PC-3 (cell line): ENCODE data around the gene ZFP64. TPM values are rescaled to one million over a fixed set of nuclear protein-coding genes. Genes with fewer than 3 reads are reported as not detected.

ENCODE experiments used
- ATAC-seq: fragments of 200-7000 bp; cut with Tn5 transposase; 2 replicates; pipeline ENCODE4 v1.9.1; 2020; ENCODE audit warnings: mild to moderate bottlenecking, moderate library complexity
- BruUV-seq: library from RNA; stranded (reverse); fragments of 400-500 nt; replicated peaks from 2 replicates; lab custom pipeline; 2021; lab: Mats Ljungman, UMichigan
- CTCF ChIA-PET: fragments of 300-600 bp; sonication (Branson Sonifier 250); formaldehyde crosslinking; loops from one replicate; lab custom pipeline; 2022; ENCODE audit warnings: antibody characterized with exemption; lab: Charles Lee
- POLR2A ChIA-PET: fragments of 300-600 bp; sonication (Branson Sonifier 250); formaldehyde crosslinking; loops from one replicate; lab custom pipeline; 2022; ENCODE audit warnings: antibody characterized with exemption; ENCODE audit not compliant: unreplicated experiment; lab: Charles Lee
- DNase-seq: peaks from one replicate; pipeline ENCODE4 v3.0.0-alpha.2; 2015
- H2AFZ ChIP-seq: fragments of 300-600 bp; sonication (generic); 2 replicates; pipeline ENCODE4 v1.6.0; 2016; ENCODE audit warnings: antibody characterized with exemption, low read length
- H3F3A ChIP-seq: fragments of 300-600 bp; sonication (generic); one replicate; pipeline ENCODE4 v1.6.0; 2017; ENCODE audit warnings: antibody characterized with exemption, low read length, control low read depth, mild to moderate bottlenecking; ENCODE audit not compliant: unreplicated experiment
- H3K27ac ChIP-seq: fragments of 300-600 bp; sonication (generic); 2 replicates; pipeline ENCODE4 v1.5.1; 2016; ENCODE audit warnings: mild to moderate bottlenecking, low read length
- H3K27me3 ChIP-seq: fragments of 300-600 bp; sonication (generic); 2 replicates; pipeline ENCODE4 v1.6.1; 2016; ENCODE audit warnings: low read length, mixed read lengths
- H3K36me3 ChIP-seq: fragments of 300-600 bp; sonication (generic); 2 replicates; pipeline ENCODE4 v1.6.1; 2016; ENCODE audit warnings: low read depth, mixed run types, low read length, mixed read lengths
- H3K4me1 ChIP-seq: fragments of 300-600 bp; sonication (generic); 2 replicates; pipeline ENCODE4 v1.5.1; 2016; ENCODE audit warnings: low read length; ENCODE audit not compliant: insufficient read depth
- H3K4me2 ChIP-seq: fragments of 300-600 bp; sonication (generic); 2 replicates; pipeline ENCODE4 v1.6.0; 2016; ENCODE audit warnings: low read length
- H3K4me3 ChIP-seq: fragments of 300-600 bp; sonication (generic); 2 replicates; pipeline ENCODE4 v1.5.1; 2016; ENCODE audit warnings: mild to moderate bottlenecking, low read length, mixed read lengths
- H3K79me2 ChIP-seq: fragments of 300-600 bp; sonication (generic); 2 replicates; pipeline ENCODE4 v1.6.1; 2017; ENCODE audit warnings: low read length, mixed read lengths
- H3K9ac ChIP-seq: fragments of 300-600 bp; sonication (generic); 2 replicates; pipeline ENCODE4 v1.6.0; 2016; ENCODE audit warnings: mild to moderate bottlenecking, low read length
- H3K9me2 ChIP-seq: fragments of 300-600 bp; sonication (generic); replicated peaks from 2 replicates; pipeline ENCODE4 v1.6.1; 2016; ENCODE audit warnings: mixed run types, low read length, mixed read lengths
- H3K9me3 ChIP-seq: fragments of 300-600 bp; sonication (generic); 2 replicates; pipeline ENCODE4 v1.6.1; 2016; ENCODE audit warnings: low read length, mixed read lengths
- H4K20me1 ChIP-seq: fragments of 300-600 bp; sonication (generic); 2 replicates; pipeline ENCODE4 v1.6.1; 2016; ENCODE audit warnings: low read length, mixed read lengths
- CTCF ChIP-seq: fragments of 300-600 bp; sonication (generic); conservative IDR thresholded peaks from 2 replicates; pipeline ENCODE4 v1.5.1; 2017; ENCODE audit warnings: antibody characterized with exemption, low read depth, mild to moderate bottlenecking, low read length
- EZH2 ChIP-seq: fragments of 300-600 bp; sonication (generic); IDR thresholded peaks from one replicate; pipeline ENCODE4 v1.6.1; 2017; ENCODE audit warnings: antibody characterized with exemption, mild to moderate bottlenecking, low read length; ENCODE audit not compliant: unreplicated experiment
- EZH2phosphoT487 ChIP-seq: fragments of 300-600 bp; sonication (generic); IDR thresholded peaks from 2 replicates; pipeline ENCODE4 v1.6.1; 2018; ENCODE audit warnings: mild to moderate bottlenecking, antibody characterized with exemption, low read length, borderline replicate concordance
- intact Hi-C: fragments of 100-400 bp; cut with micrococcal nuclease; formaldehyde crosslinking; loops from 2 replicates; pipeline ENCODE4 v1.9.0; 2023
- total RNA-seq: library from RNA; depleted of rRNA; stranded (reverse); fragments of >200 nt; gene quantifications from 2 replicates; pipeline ENCODE4 v1.2.3, GENCODE V29; 2014

The ZFP64 gene
- total RNA-seq, 1 experiment from 2014 or later, result 16.6 TPM

DNA sequence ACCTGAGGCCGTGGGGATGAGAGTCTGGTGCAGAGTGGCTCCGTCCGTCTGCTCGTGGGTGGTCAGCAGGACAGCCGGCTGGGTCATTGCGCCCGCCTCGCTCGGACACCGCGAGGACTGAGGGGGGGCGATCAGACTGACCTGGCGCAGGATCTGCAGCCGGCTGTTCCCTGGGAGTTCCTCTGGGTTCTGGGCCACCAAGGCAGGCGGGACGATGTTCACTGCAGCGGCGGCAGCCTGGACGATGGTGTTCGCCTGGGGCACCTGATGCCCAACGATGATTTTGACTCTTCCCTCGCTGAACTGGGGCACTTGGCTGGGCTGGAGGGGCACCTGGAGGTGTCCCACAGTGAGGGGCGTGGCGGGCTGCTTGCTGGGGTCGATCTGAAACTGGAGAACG, 39.2 kb downstream of the ZFP64 start:
- H3K4me2 ChIP-seq, result no peak overlapping the region
- no peak overlapping the region for H3K4me3 ChIP-seq
- ChIA-PET POLR2A (no interaction called here), CTCF (no interaction called here)
- ATAC-seq (no peak), DNase-seq (no peak)
- no peaks in the 10 kb centered on the region for H4K20me1 ChIP-seq
- H3K27me3 ChIP-seq, result no peaks in the 10 kb centered on the region
- intact Hi-C loops, result no loop called here
- no peaks in the 10 kb centered on the region for H3K4me1 ChIP-seq
- H3K79me2 ChIP-seq, result no peaks in the 10 kb centered on the region
- no TSS peak for BruUV-seq
- H2AFZ ChIP-seq, result no peak overlapping the region
- H3K27ac ChIP-seq, result no peak overlapping the region
- H3K9me2 ChIP-seq, result no peaks in the 10 kb centered on the region
- H3K36me3 ChIP-seq, result peaks cover 8% of the 10 kb centered on the region; the same call in 1 of the 2 replicates
- no peaks in the 10 kb centered on the region for H3F3A ChIP-seq
- H3K9ac ChIP-seq, result no peak overlapping the region
- TF ChIP-seq EZH2, result no peak
- no peak for TF ChIP-seq EZH2phosphoT487
- no peak for TF ChIP-seq CTCF
- H3K9me3 ChIP-seq, result no peaks in the 10 kb centered on the region

DNA sequence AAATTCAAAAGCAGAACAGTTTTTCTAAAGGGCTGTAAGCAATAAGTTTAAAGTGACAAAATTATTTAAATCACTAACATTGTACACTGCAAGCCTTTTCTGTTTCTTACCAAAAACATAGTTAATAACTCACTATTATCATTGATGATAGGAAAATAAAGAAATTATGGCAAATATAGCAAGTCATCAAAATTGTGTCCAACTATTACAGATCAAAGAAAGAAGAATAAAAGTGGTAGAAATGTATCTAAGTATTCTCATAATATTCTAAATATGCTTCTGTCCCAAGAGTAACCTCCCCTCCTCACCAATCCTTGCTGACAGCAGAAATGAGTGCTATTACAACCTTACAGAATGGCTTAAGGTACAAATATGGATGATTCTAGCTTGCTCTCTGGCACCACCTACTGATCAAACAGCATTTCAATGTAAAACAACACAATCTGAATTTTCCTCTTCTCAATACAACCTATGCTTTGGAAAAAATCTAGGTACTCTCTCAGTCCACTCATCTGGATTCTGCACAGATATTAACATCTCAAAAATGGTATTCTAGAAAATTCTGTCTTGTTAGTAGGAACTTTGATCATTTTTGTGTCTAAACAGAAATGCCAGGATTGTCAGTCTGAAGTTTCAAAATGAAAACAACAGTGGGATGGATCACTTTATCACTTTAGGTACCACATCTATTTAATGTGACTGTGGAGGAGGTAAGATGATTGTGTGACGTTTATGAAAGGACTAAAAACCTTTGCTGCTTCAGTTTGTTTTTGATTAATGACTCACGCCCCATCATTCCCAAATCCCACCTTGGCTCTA, 40.9 kb downstream of the ZFP64 start:
- no peaks in the 10 kb centered on the region; the same call in 1 of the 2 replicates for H3K36me3 ChIP-seq
- ATAC-seq (peak; percentile 84), DNase-seq (peak; percentile 76)
- no peak overlapping the region for H3K4me3 ChIP-seq
- H4K20me1 ChIP-seq, result no peaks in the 10 kb centered on the region
- H2AFZ ChIP-seq, result no peak overlapping the region
- H3K9me2 ChIP-seq, result no peaks in the 10 kb centered on the region
- H3K27me3 ChIP-seq, result no peaks in the 10 kb centered on the region
- intact Hi-C loops, result loop anchor here (1.0 kb wide), 1 partner anchor 22 kb away; no protein-coding TSS in a partner anchor
- no peak overlapping the region for H3K27ac ChIP-seq
- ChIA-PET POLR2A (interaction anchor here (0.6 kb wide), 1 partner anchor 40 kb away, joined by 5 read pairs; no protein-coding TSS in a partner anchor), CTCF (interaction anchor here (0.5 to 1.0 kb wide), 4 partner anchors 22 to 239 kb away, joined by 4 to 13 read pairs (median 4); no protein-coding TSS in a partner anchor)
- peak; percentile 99 for TF ChIP-seq CTCF
- no peak for TF ChIP-seq EZH2phosphoT487
- H3F3A ChIP-seq, result no peaks in the 10 kb centered on the region
- no peak overlapping the region for H3K4me2 ChIP-seq
- H3K79me2 ChIP-seq, result no peaks in the 10 kb centered on the region
- no peaks in the 10 kb centered on the region for H3K4me1 ChIP-seq
- no TSS peak for BruUV-seq
- H3K9ac ChIP-seq, result no peak overlapping the region
- no peaks in the 10 kb centered on the region for H3K9me3 ChIP-seq

DNA sequence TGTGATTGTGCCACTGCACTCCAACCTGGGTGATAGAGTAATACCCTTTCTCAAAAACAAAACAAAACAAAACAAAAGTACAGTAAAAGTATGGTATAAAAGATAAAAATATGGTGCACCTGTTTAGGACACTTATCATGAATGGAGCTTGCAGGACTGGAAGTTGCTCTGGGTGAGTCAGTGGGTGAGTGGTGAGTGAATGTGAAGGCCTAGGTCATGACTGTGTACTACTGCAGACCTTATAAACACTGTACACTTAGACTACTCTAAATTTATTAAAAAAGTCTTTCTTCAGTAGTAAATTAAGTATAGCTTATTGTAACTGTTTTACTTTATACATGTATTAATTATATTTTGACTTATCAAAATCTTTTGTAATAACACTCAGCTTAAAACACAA, 46.0 kb downstream of the ZFP64 start:
- ChIA-PET POLR2A (no interaction called here), CTCF (interaction anchor here (0.8 kb wide), 1 partner anchor 17 kb away, joined by 5 read pairs; no protein-coding TSS in a partner anchor)
- Histone ChIP-seq H4K20me1 (no peaks in the 10 kb centered on the region), H3K9me2 (no peaks in the 10 kb centered on the region), H3K4me3 (no peak overlapping the region), H3F3A (no peaks in the 10 kb centered on the region), H3K27me3 (no peaks in the 10 kb centered on the region), H3K4me1 (no peaks in the 10 kb centered on the region), H3K4me2 (no peak overlapping the region), H3K9ac (no peak overlapping the region), H3K79me2 (no peaks in the 10 kb centered on the region), H2AFZ (no peak overlapping the region), H3K9me3 (no peaks in the 10 kb centered on the region), H3K36me3 (no peaks in the 10 kb centered on the region), H3K27ac (no peak overlapping the region)
- intact Hi-C loops, result no loop called here
- DNase-seq (peak; percentile 47), ATAC-seq (peak; percentile 50)
- BruUV-seq, result no TSS peak
- TF ChIP-seq EZH2phosphoT487, result no peak
- TF ChIP-seq CTCF, result no peak
- no peak for TF ChIP-seq EZH2
